Activated CD8-positive, alpha-beta T cell treated with anti-CD3 and anti-CD28 coated beads for 36 hours (primary cell): ENCODE measurements around the gene HOXA10. TPM values are rescaled to one million over a fixed set of nuclear protein-coding genes. Genes with fewer than 3 reads are reported as not detected.

Experiments
- ATAC-seq: fragments of 200-7000 bp; cut with Tn5 transposase; one replicate; pipeline ENCODE4 v1.10.0; 2021; ENCODE audit warnings: mild to moderate bottlenecking, moderate library complexity
- CTCF ChIA-PET: fragments of 350-600 bp; sonication (Branson Sonifier 250); formaldehyde crosslinking; loops from one replicate; lab custom pipeline; 2021; ENCODE audit warnings: antibody characterized with exemption; lab: Charles Lee
- POLR2A ChIA-PET: fragments of 350-600 bp; sonication (Branson Sonifier 250); formaldehyde crosslinking; loops from one replicate; lab custom pipeline; 2021; ENCODE audit warnings: antibody characterized with exemption; lab: Charles Lee
- DNase-seq: peaks from one replicate; pipeline ENCODE4 v3.0.0-alpha.2; 2020
- H3K27ac Mint-ChIP-seq: one replicate; pipeline ENCODE4 v1.8.0; 2021; ENCODE audit warnings: mild to moderate bottlenecking, mixed read lengths
- H3K27me3 Mint-ChIP-seq: one replicate; pipeline ENCODE4 v1.8.0; 2021; ENCODE audit warnings: mixed read lengths
- H3K36me3 Mint-ChIP-seq: one replicate; pipeline ENCODE4 v1.8.0; 2021; ENCODE audit warnings: low read depth, mixed read lengths
- H3K4me1 Mint-ChIP-seq: one replicate; pipeline ENCODE4 v1.8.0; 2021; ENCODE audit warnings: low read depth, mixed read lengths
- H3K4me3 Mint-ChIP-seq: one replicate; pipeline ENCODE4 v1.8.0; 2021; ENCODE audit warnings: mild to moderate bottlenecking, moderate library complexity, mixed read lengths
- H3K9me3 Mint-ChIP-seq: one replicate; pipeline ENCODE4 v1.8.0; 2021; ENCODE audit warnings: mixed read lengths
- CTCF ChIP-seq: fragments of 200-600 bp; IDR thresholded peaks from one replicate; pipeline ENCODE4 v1.8.0; 2022; ENCODE audit warnings: antibody characterized with exemption, mild to moderate bottlenecking
- intact Hi-C: fragments of 100-400 bp; cut with micrococcal nuclease; formaldehyde crosslinking; loops from one replicate; pipeline ENCODE4 v1.10.0; 2022
- total RNA-seq, 2 experiments: library from RNA; stranded (reverse); gene quantifications; one replicate each; pipeline ENCODE4 v1.2.3, GENCODE V29; 2021

The HOXA10 gene
- total RNA-seq, 2 experiments from 2014 or later = not detected

GRCh38 chr7:27179030-27179429 is 4.9 kb upstream of the HOXA10 start:
- intact Hi-C loops = no loop called here
- Mint-ChIP-seq H3K36me3 (no peaks in the 10 kb centered on the region), H3K4me1 (peaks cover 6% of the 10 kb centered on the region), H3K4me3 (no peak overlapping the region), H3K27ac (no peak overlapping the region), H3K9me3 (no peaks in the 10 kb centered on the region), H3K27me3 (peaks cover 70% of the 10 kb centered on the region)
- no peak for DNase-seq
- CTCF ChIA-PET = interaction anchor here (0.6 to 10.4 kb wide), 29 partner anchors 9 to 1287 kb away, joined by 3 to 61 read pairs (median 5); partner anchors contain the start of genes EVX1 and HOXA6
- ATAC-seq = no peak
- TF ChIP-seq CTCF = no peak
- POLR2A ChIA-PET = no interaction called here

- DNase-seq = no peak
- CTCF ChIA-PET = interaction anchor here (0.9 to 10.4 kb wide), 15 partner anchors 9 to 497 kb away, joined by 3 to 61 read pairs (median 8); partner anchors contain the start of gene HOXA6
- no peak overlapping the region for H3K4me3 Mint-ChIP-seq
- H3K36me3 Mint-ChIP-seq = no peaks in the 10 kb centered on the region
- no peaks in the 10 kb centered on the region for H3K9me3 Mint-ChIP-seq
- TF ChIP-seq CTCF = no peak
- peaks cover 6% of the 10 kb centered on the region for H3K4me1 Mint-ChIP-seq
- H3K27me3 Mint-ChIP-seq = peaks cover 70% of the 10 kb centered on the region
- intact Hi-C loops = no loop called here
- H3K27ac Mint-ChIP-seq = no peak overlapping the region
- POLR2A ChIA-PET = interaction anchor here (1.1 kb wide), 1 partner anchor 16 kb away, joined by 3 read pairs; no protein-coding TSS in a partner anchor
- ATAC-seq = no peak
Observed at GRCh38 chr7:27178366-27178765, 4.2 kb upstream of the HOXA10 start.

- no peak for ATAC-seq
- Mint-ChIP-seq H3K9me3 (no peaks in the 10 kb centered on the region), H3K36me3 (no peaks in the 10 kb centered on the region), H3K27me3 (peaks cover 69% of the 10 kb centered on the region), H3K4me3 (no peak overlapping the region), H3K4me1 (peaks cover 6% of the 10 kb centered on the region), H3K27ac (no peak overlapping the region)
- no peak for DNase-seq
- ChIA-PET CTCF (interaction anchor here (0.7 to 10.4 kb wide), 6 partner anchors 14 to 323 kb away, joined by 3 to 61 read pairs (median 6); partner anchors contain the start of gene HOXA7), POLR2A (interaction anchor here (1.1 kb wide), 1 partner anchor 16 kb away, joined by 3 read pairs; no protein-coding TSS in a partner anchor)
- intact Hi-C loops = no loop called here
- no peak for TF ChIP-seq CTCF
Observed at GRCh38 chr7:27177795-27178320, 3.7 kb upstream of the HOXA10 start.

GRCh38 chr7:27176962-27177794 is 3.1 kb upstream of the HOXA10 start:
- TF ChIP-seq CTCF = no peak
- DNase-seq = no peak
- H3K27ac Mint-ChIP-seq = no peak overlapping the region
- CTCF ChIA-PET = interaction anchor here (0.7 to 10.4 kb wide), 11 partner anchors 11 to 490 kb away, joined by 3 to 61 read pairs (median 4); partner anchors contain the start of genes HOXA7 and HOXA9
- ATAC-seq = no peak
- no peaks in the 10 kb centered on the region for H3K9me3 Mint-ChIP-seq
- no peaks in the 10 kb centered on the region for H3K36me3 Mint-ChIP-seq
- H3K4me3 Mint-ChIP-seq = no peak overlapping the region
- intact Hi-C loops = no loop called here
- peaks cover 67% of the 10 kb centered on the region for H3K27me3 Mint-ChIP-seq
- H3K4me1 Mint-ChIP-seq = peaks cover 8% of the 10 kb centered on the region
- POLR2A ChIA-PET = interaction anchor here (1.1 kb wide), 1 partner anchor 15 kb away, joined by 3 read pairs; no protein-coding TSS in a partner anchor
